PC-3 (cell line): Measurements from ENCODE around the gene SHROOM3. TPM values are rescaled to one million over a fixed set of nuclear protein-coding genes. Genes with fewer than 3 reads are reported as not detected.

Experiments used
- ATAC-seq: fragments of 200-7000 bp; cut with Tn5 transposase; 2 replicates; pipeline ENCODE4 v1.9.1; 2020; ENCODE audit warnings: mild to moderate bottlenecking, moderate library complexity
- BruUV-seq: library from RNA; stranded (reverse); fragments of 400-500 nt; replicated peaks from 2 replicates; lab custom pipeline; 2021; lab: Mats Ljungman, UMichigan
- CTCF ChIA-PET: fragments of 300-600 bp; sonication (Branson Sonifier 250); formaldehyde crosslinking; loops from one replicate; lab custom pipeline; 2022; ENCODE audit warnings: antibody characterized with exemption; lab: Charles Lee
- POLR2A ChIA-PET: fragments of 300-600 bp; sonication (Branson Sonifier 250); formaldehyde crosslinking; loops from one replicate; lab custom pipeline; 2022; ENCODE audit warnings: antibody characterized with exemption; ENCODE audit not compliant: unreplicated experiment; lab: Charles Lee
- DNase-seq: peaks from one replicate; pipeline ENCODE4 v3.0.0-alpha.2; 2015
- H2AFZ ChIP-seq: fragments of 300-600 bp; sonication (generic); 2 replicates; pipeline ENCODE4 v1.6.0; 2016; ENCODE audit warnings: antibody characterized with exemption, low read length
- H3F3A ChIP-seq: fragments of 300-600 bp; sonication (generic); one replicate; pipeline ENCODE4 v1.6.0; 2017; ENCODE audit warnings: antibody characterized with exemption, low read length, control low read depth, mild to moderate bottlenecking; ENCODE audit not compliant: unreplicated experiment
- H3K27ac ChIP-seq: fragments of 300-600 bp; sonication (generic); 2 replicates; pipeline ENCODE4 v1.5.1; 2016; ENCODE audit warnings: mild to moderate bottlenecking, low read length
- H3K27me3 ChIP-seq: fragments of 300-600 bp; sonication (generic); 2 replicates; pipeline ENCODE4 v1.6.1; 2016; ENCODE audit warnings: low read length, mixed read lengths
- H3K36me3 ChIP-seq: fragments of 300-600 bp; sonication (generic); 2 replicates; pipeline ENCODE4 v1.6.1; 2016; ENCODE audit warnings: low read depth, mixed run types, low read length, mixed read lengths
- H3K4me1 ChIP-seq: fragments of 300-600 bp; sonication (generic); 2 replicates; pipeline ENCODE4 v1.5.1; 2016; ENCODE audit warnings: low read length; ENCODE audit not compliant: insufficient read depth
- H3K4me2 ChIP-seq: fragments of 300-600 bp; sonication (generic); 2 replicates; pipeline ENCODE4 v1.6.0; 2016; ENCODE audit warnings: low read length
- H3K4me3 ChIP-seq: fragments of 300-600 bp; sonication (generic); 2 replicates; pipeline ENCODE4 v1.5.1; 2016; ENCODE audit warnings: mild to moderate bottlenecking, low read length, mixed read lengths
- H3K79me2 ChIP-seq: fragments of 300-600 bp; sonication (generic); 2 replicates; pipeline ENCODE4 v1.6.1; 2017; ENCODE audit warnings: low read length, mixed read lengths
- H3K9ac ChIP-seq: fragments of 300-600 bp; sonication (generic); 2 replicates; pipeline ENCODE4 v1.6.0; 2016; ENCODE audit warnings: mild to moderate bottlenecking, low read length
- H3K9me2 ChIP-seq: fragments of 300-600 bp; sonication (generic); replicated peaks from 2 replicates; pipeline ENCODE4 v1.6.1; 2016; ENCODE audit warnings: mixed run types, low read length, mixed read lengths
- H3K9me3 ChIP-seq: fragments of 300-600 bp; sonication (generic); 2 replicates; pipeline ENCODE4 v1.6.1; 2016; ENCODE audit warnings: low read length, mixed read lengths
- H4K20me1 ChIP-seq: fragments of 300-600 bp; sonication (generic); 2 replicates; pipeline ENCODE4 v1.6.1; 2016; ENCODE audit warnings: low read length, mixed read lengths
- EZH2 ChIP-seq: fragments of 300-600 bp; sonication (generic); IDR thresholded peaks from one replicate; pipeline ENCODE4 v1.6.1; 2017; ENCODE audit warnings: antibody characterized with exemption, mild to moderate bottlenecking, low read length; ENCODE audit not compliant: unreplicated experiment
- EZH2phosphoT487 ChIP-seq: fragments of 300-600 bp; sonication (generic); IDR thresholded peaks from 2 replicates; pipeline ENCODE4 v1.6.1; 2018; ENCODE audit warnings: mild to moderate bottlenecking, antibody characterized with exemption, low read length, borderline replicate concordance
- intact Hi-C: fragments of 100-400 bp; cut with micrococcal nuclease; formaldehyde crosslinking; loops from 2 replicates; pipeline ENCODE4 v1.9.0; 2023
- total RNA-seq: library from RNA; depleted of rRNA; stranded (reverse); fragments of >200 nt; gene quantifications from 2 replicates; pipeline ENCODE4 v1.2.3, GENCODE V29; 2014
- TF ChIP-seq, protein P1 (sequence below): fragments of 300-600 bp; sonication (generic); conservative IDR thresholded peaks from 2 replicates; pipeline ENCODE4 v1.5.1; 2017; ENCODE audit warnings: antibody characterized with exemption, low read depth, mild to moderate bottlenecking, low read length

SHROOM3 gene
- total RNA-seq, 1 experiment from 2014 or later, result 27.8 TPM

DNA sequence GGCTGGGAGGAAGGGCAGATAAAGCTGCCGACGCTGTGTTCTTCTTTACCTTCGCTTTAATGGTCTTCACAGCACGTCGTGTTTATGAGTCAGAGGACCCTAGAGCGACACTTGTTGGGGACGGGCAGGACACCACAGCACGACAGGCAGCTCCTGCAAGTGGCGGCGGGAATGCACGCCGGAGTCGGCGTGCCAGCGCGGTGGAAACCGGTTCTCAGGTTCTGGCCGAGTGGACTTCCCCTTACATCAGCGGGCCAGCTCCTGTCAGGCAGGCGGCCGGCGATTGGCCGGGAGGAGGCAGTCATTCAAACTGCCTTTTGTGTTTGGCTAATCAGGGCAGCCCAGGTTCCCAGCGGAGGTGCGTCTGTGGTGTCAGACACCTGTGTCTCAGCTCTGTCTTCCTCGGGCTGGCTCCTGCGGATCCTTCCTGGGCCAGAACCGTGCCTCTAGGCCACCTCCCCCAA, 150.9 kb downstream of the SHROOM3 start:
- H3K79me2 ChIP-seq, result peaks cover 8% of the 10 kb centered on the region
- DNase-seq (peak; percentile 89), ATAC-seq (peak; percentile 96)
- POLR2A ChIA-PET, result interaction anchor here (0.6 kb wide), 3 partner anchors 39 to 111 kb away, joined by 3 to 6 read pairs (median 3); no protein-coding TSS in a partner anchor
- BruUV-seq, result no TSS peak
- TF ChIP-seq EZH2phosphoT487 (no peak), EZH2 (no peak)
- TF ChIP-seq, protein P1, sequence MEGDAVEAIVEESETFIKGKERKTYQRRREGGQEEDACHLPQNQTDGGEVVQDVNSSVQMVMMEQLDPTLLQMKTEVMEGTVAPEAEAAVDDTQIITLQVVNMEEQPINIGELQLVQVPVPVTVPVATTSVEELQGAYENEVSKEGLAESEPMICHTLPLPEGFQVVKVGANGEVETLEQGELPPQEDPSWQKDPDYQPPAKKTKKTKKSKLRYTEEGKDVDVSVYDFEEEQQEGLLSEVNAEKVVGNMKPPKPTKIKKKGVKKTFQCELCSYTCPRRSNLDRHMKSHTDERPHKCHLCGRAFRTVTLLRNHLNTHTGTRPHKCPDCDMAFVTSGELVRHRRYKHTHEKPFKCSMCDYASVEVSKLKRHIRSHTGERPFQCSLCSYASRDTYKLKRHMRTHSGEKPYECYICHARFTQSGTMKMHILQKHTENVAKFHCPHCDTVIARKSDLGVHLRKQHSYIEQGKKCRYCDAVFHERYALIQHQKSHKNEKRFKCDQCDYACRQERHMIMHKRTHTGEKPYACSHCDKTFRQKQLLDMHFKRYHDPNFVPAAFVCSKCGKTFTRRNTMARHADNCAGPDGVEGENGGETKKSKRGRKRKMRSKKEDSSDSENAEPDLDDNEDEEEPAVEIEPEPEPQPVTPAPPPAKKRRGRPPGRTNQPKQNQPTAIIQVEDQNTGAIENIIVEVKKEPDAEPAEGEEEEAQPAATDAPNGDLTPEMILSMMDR, result 0 out of 2 replicates have a peak, but pooled peaks have one; percentile 18
- no peaks in the 10 kb centered on the region for H3K27me3 ChIP-seq
- peak overlapping the region; percentile 45 for H3K27ac ChIP-seq
- H4K20me1 ChIP-seq, result no peaks in the 10 kb centered on the region
- CTCF ChIA-PET, result interaction anchor here (0.5 kb wide), 1 partner anchor 172 kb away, joined by 4 read pairs; no protein-coding TSS in a partner anchor
- no peaks in the 10 kb centered on the region for H3K36me3 ChIP-seq
- H3K4me1 ChIP-seq, result peaks cover 38% of the 10 kb centered on the region
- H3F3A ChIP-seq, result no peaks in the 10 kb centered on the region
- H3K9me3 ChIP-seq, result no peaks in the 10 kb centered on the region
- no peaks in the 10 kb centered on the region for H3K9me2 ChIP-seq
- intact Hi-C loops, result loop anchor here (5.0 kb wide), 2 partner anchors 74 to 106 kb away; no protein-coding TSS in a partner anchor
- peak overlapping the region; percentile 87 for H2AFZ ChIP-seq
- H3K9ac ChIP-seq, result peak overlapping the region; percentile 52
- H3K4me3 ChIP-seq, result peak overlapping the region; percentile 76
- peak overlapping the region; percentile 88 for H3K4me2 ChIP-seq

DNA sequence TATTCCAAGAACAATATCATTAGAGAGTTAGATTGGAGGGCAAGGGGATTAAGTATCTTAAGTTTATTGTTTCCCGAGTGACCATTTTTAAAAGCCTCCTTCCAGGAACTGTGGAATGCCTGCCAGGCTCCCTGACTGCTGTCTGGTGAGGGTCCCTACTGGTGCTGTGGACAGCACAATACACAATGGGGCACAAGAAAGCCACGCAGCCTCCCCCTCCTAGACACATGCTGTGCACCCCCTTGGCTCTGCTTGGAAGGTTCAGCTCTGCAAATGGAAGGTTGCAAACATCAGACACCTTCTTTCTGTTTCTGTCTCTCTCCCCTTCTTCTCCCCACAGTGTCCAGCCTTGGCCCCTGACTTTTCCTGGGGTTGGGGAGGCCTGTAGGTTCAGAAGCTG, 153.2 kb downstream of the SHROOM3 start:
- ATAC-seq (no peak), DNase-seq (no peak)
- no TSS peak for BruUV-seq
- Histone ChIP-seq H3K4me1 (peaks cover 42% of the 10 kb centered on the region), H3K36me3 (no peaks in the 10 kb centered on the region), H3K4me2 (no peak overlapping the region), H3K4me3 (no peak overlapping the region), H3K79me2 (peaks cover 8% of the 10 kb centered on the region), H2AFZ (no peak overlapping the region), H3K9me3 (no peaks in the 10 kb centered on the region), H3K9me2 (no peaks in the 10 kb centered on the region), H3F3A (no peaks in the 10 kb centered on the region), H3K27ac (no peak overlapping the region), H3K9ac (no peak overlapping the region), H4K20me1 (no peaks in the 10 kb centered on the region), H3K27me3 (no peaks in the 10 kb centered on the region)
- CTCF ChIA-PET, result no interaction called here
- TF ChIP-seq EZH2 (no peak), EZH2phosphoT487 (no peak)
- TF ChIP-seq, protein P1, result no peak
- POLR2A ChIA-PET, result no interaction called here
- intact Hi-C loops, result loop anchor here (5.0 kb wide), 2 partner anchors 76 to 104 kb away; no protein-coding TSS in a partner anchor

DNA sequence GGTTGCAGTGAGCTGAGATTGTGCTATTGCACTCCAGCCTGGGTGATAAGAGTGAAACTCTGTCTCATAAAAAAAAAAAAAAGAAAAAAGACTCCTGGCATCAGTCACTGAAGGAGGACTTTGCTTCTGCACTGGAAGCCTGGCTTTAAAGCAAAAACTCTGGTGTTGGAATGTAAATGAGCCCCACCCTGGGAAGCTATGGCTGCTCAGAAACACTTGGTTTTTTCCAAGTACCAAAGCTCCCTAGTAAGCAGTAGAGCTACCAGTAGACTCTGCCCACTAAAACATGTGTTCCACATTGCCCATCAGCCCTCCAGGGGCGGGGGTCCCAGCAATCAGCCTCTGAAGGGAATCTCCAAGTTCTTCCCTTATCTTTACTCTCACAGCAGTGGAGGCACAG, 154.4 kb downstream of the SHROOM3 start:
- DNase-seq, result peak; percentile 26
- Histone ChIP-seq H3K79me2 (peaks cover 8% of the 10 kb centered on the region), H3K36me3 (no peaks in the 10 kb centered on the region), H3K4me1 (peaks cover 53% of the 10 kb centered on the region), H3K9me3 (no peaks in the 10 kb centered on the region), H3F3A (no peaks in the 10 kb centered on the region), H4K20me1 (no peaks in the 10 kb centered on the region), H3K27me3 (no peaks in the 10 kb centered on the region), H3K9me2 (no peaks in the 10 kb centered on the region), H3K4me2 (peak overlapping the region; percentile 49), H3K27ac (peak overlapping the region; percentile 34; the same call in 1 of the 2 replicates), H3K9ac (no peak overlapping the region), H2AFZ (no peak overlapping the region), H3K4me3 (no peak overlapping the region)
- ATAC-seq, result peak; percentile 18
- TF ChIP-seq EZH2, result no peak
- TF ChIP-seq, protein P1, result no peak
- no peak for TF ChIP-seq EZH2phosphoT487
- BruUV-seq, result no TSS peak
- ChIA-PET CTCF (interaction anchor here (0.7 kb wide), 1 partner anchor 169 kb away, joined by 4 read pairs; no protein-coding TSS in a partner anchor), POLR2A (no interaction called here)
- intact Hi-C loops, result loop anchor here (5.0 kb wide), 2 partner anchors 77 to 103 kb away; no protein-coding TSS in a partner anchor
